ENCODE results near the gene TGFB2. TPM values are rescaled to one million over a fixed set of nuclear protein-coding genes. Genes with fewer than 3 reads are reported as not detected.

The TGFB2 gene
- total RNA-seq, 1 donor = 13.4 TPM

DNA sequence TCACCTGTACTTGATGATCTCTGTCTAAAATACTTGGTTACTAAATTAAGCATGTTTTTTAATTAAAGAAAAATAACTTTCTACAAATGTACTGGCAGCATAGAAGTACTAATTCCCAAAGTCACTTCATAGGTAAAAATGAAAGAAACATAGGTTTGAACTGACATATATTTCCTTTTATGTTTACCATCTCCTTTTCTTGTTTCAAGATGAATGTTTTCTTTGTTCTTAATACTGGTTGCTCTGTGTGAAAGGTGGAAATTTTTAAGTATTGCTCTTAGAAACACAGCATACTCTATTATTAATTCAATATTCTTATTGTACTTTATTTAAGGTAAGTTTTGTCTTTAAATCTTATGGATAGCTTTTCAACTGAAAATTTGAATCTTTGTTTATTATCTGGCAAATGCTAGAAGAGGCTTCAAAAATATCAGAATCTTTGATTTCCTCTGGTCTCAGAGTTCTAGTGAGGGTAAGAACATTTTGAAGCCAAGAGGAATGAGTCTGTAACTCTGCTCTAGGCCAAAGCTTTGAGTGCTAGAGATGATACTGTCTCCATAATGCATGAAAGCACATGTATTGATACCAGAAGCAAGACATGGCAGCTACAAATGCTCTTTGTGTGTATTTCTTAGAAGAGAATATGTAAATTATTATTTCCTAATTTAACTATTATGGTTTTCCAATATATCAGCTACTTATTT, 41.8 kb upstream of the TGFB2 start:
- peaks cover 18% of the 10 kb centered on the region for H3K4me1 ChIP-seq (ENCODE audit: insufficient read depth, low read length)
- no peak overlapping the region for H3K4me2 ChIP-seq (ENCODE audit: insufficient read depth, low read length)
- no peaks in the 10 kb centered on the region for H4K20me1 ChIP-seq (ENCODE audit: insufficient read depth, low read length)
- TF ChIP-seq, protein P1, sequence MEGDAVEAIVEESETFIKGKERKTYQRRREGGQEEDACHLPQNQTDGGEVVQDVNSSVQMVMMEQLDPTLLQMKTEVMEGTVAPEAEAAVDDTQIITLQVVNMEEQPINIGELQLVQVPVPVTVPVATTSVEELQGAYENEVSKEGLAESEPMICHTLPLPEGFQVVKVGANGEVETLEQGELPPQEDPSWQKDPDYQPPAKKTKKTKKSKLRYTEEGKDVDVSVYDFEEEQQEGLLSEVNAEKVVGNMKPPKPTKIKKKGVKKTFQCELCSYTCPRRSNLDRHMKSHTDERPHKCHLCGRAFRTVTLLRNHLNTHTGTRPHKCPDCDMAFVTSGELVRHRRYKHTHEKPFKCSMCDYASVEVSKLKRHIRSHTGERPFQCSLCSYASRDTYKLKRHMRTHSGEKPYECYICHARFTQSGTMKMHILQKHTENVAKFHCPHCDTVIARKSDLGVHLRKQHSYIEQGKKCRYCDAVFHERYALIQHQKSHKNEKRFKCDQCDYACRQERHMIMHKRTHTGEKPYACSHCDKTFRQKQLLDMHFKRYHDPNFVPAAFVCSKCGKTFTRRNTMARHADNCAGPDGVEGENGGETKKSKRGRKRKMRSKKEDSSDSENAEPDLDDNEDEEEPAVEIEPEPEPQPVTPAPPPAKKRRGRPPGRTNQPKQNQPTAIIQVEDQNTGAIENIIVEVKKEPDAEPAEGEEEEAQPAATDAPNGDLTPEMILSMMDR (IDR thresholded peaks at IDR 0.05; ENCODE audit: extremely low read depth, low read depth, low read length) = no peak
- no peak overlapping the region for H3K27ac ChIP-seq (ENCODE audit: low read depth, low read length)
- no peak for DNase-seq (ENCODE audit: insufficient read length, low spot score, missing footprints)
- H3K9me3 ChIP-seq (ENCODE audit: low read depth, low read length) = no peaks in the 10 kb centered on the region
- H3K79me2 ChIP-seq (ENCODE audit: insufficient read depth, low read length) = peaks cover 22% of the 10 kb centered on the region
- H3K4me3 ChIP-seq (ENCODE audit: insufficient read depth, low read length) = no peak overlapping the region
- no peaks in the 10 kb centered on the region for H3K36me3 ChIP-seq (ENCODE audit: insufficient read depth, low read length)
- no peak overlapping the region for H2AFZ ChIP-seq (ENCODE audit: low read length)
- H3K27me3 ChIP-seq (ENCODE audit: insufficient read depth, low read length) = no peaks in the 10 kb centered on the region

DNA sequence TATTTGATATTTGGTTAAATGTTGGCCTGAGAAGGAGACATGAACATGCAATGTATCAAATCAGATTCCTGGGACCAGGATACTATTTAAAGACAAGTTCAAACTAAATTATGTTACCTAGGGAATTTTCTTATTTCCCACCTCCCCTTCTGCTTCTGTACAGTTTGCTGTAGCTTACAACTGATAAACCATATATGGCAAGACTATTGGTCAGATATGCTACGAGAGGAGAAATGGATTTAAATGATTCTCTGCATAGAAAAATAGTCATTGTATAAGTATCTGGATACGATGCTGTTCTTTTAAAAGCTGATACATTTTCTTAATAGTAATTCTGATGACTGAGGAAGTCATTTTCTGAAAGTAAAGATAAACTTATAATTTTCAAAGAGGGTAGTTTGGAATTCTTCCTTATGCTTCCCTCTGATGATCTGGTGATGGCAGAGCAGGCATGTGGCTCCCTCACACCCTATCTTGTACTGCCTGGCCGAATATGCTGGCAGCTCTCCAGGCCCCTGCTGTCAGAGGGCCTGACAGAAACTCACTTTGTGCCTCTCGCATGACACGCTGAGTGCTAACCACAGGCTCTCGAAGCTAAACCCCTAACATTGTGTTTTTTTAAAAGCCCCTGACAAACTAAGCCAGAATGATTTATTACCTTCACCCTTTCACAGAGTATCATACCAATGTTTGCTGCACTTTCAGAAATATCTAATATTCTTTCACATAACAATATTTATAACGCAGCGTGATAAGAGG, 40.7 kb upstream of the TGFB2 start:
- no peaks in the 10 kb centered on the region for H3K9me3 ChIP-seq (ENCODE audit: low read depth, low read length)
- no peak overlapping the region for H2AFZ ChIP-seq (ENCODE audit: low read length)
- H3K4me2 ChIP-seq (ENCODE audit: insufficient read depth, low read length) = no peak overlapping the region
- H3K79me2 ChIP-seq (ENCODE audit: insufficient read depth, low read length) = peaks cover 18% of the 10 kb centered on the region
- H3K27ac ChIP-seq (ENCODE audit: low read depth, low read length) = no peak overlapping the region
- no peak overlapping the region for H3K4me3 ChIP-seq (ENCODE audit: insufficient read depth, low read length)
- DNase-seq (ENCODE audit: insufficient read length, low spot score, missing footprints) = no peak
- H3K4me1 ChIP-seq (ENCODE audit: insufficient read depth, low read length) = peaks cover 8% of the 10 kb centered on the region
- no peaks in the 10 kb centered on the region for H3K36me3 ChIP-seq (ENCODE audit: insufficient read depth, low read length)
- no peaks in the 10 kb centered on the region for H3K27me3 ChIP-seq (ENCODE audit: insufficient read depth, low read length)
- TF ChIP-seq, protein P1 (IDR thresholded peaks at IDR 0.05; ENCODE audit: extremely low read depth, low read depth, low read length) = no peak
- H4K20me1 ChIP-seq (ENCODE audit: insufficient read depth, low read length) = no peaks in the 10 kb centered on the region

DNA sequence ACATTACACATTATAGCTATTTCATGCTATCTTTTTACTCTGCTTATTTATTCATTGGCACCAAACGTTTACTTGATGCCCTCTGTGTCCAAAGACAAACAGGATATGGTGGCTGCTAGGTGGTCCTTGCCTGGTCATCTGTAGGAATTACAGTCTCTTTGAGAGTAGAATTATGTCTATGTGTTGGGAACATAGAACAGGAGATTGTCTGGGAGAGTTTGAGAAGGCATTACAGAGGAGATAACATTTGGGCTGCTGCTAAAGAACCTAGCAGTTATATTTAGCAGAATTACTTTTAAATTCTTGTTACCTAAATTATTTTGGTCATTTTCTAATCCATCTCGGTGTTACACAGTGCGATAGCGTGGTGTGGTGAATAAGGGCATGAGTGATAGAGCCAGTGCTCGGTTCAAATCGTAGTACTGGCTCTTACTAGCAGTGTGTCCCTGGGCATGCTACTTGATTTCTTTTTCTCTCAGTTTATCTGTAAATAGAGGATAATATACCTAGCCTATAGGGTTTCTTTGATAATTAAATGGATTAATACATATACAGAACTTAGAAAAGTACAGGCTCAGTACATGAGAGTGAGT, 39.6 kb upstream of the TGFB2 start:
- Histone ChIP-seq H3K27me3 (ENCODE audit: insufficient read depth, low read length) (no peaks in the 10 kb centered on the region), H3K27ac (ENCODE audit: low read depth, low read length) (no peak overlapping the region), H3K4me3 (ENCODE audit: insufficient read depth, low read length) (no peak overlapping the region), H3K79me2 (ENCODE audit: insufficient read depth, low read length) (peaks cover 14% of the 10 kb centered on the region), H3K4me2 (ENCODE audit: insufficient read depth, low read length) (no peak overlapping the region), H3K9me3 (ENCODE audit: low read depth, low read length) (no peaks in the 10 kb centered on the region), H3K36me3 (ENCODE audit: insufficient read depth, low read length) (no peaks in the 10 kb centered on the region), H2AFZ (ENCODE audit: low read length) (no peak overlapping the region), H3K4me1 (ENCODE audit: insufficient read depth, low read length) (peaks cover 5% of the 10 kb centered on the region), H4K20me1 (ENCODE audit: insufficient read depth, low read length) (no peaks in the 10 kb centered on the region)
- TF ChIP-seq, protein P1 (IDR thresholded peaks at IDR 0.05; ENCODE audit: extremely low read depth, low read depth, low read length) = no peak
- no peak for DNase-seq (ENCODE audit: insufficient read length, low spot score, missing footprints)

DNA sequence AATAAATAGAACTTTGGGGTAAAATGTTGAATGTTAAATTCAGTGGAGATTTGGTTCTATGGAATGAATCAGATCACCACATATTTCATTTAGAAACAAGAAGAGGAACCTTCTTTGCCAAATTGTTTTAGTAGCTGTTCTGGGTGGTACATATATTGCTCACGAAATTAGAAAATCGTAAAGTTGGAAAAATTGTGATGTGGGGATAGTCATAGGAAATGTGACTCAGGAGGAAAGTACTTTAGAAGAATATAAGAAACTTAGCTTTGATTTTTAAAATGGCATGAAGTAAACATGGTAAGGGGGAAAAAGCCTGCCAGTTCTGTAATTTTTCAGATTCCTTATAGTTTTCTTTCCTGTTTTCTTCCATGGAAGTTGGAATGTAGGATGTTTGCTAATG, 32.6 kb upstream of the TGFB2 start:
- Histone ChIP-seq H3K36me3 (ENCODE audit: insufficient read depth, low read length) (no peaks in the 10 kb centered on the region), H3K79me2 (ENCODE audit: insufficient read depth, low read length) (peaks cover 10% of the 10 kb centered on the region), H4K20me1 (ENCODE audit: insufficient read depth, low read length) (no peaks in the 10 kb centered on the region), H3K9me3 (ENCODE audit: low read depth, low read length) (no peaks in the 10 kb centered on the region), H3K4me2 (ENCODE audit: insufficient read depth, low read length) (peak overlapping the region; percentile 63), H3K27ac (ENCODE audit: low read depth, low read length) (peak overlapping the region; percentile 85), H3K4me1 (ENCODE audit: insufficient read depth, low read length) (peaks cover 14% of the 10 kb centered on the region), H2AFZ (ENCODE audit: low read length) (no peak overlapping the region), H3K4me3 (ENCODE audit: insufficient read depth, low read length) (peak overlapping the region; percentile 21), H3K27me3 (ENCODE audit: insufficient read depth, low read length) (no peaks in the 10 kb centered on the region)
- TF ChIP-seq, protein P1 (IDR thresholded peaks at IDR 0.05; ENCODE audit: extremely low read depth, low read depth, low read length) = no peak
- DNase-seq (ENCODE audit: insufficient read length, low spot score, missing footprints) = no peak
